CD14-positive monocyte (primary cell): Measurements from ENCODE around the gene LEF1. TPM values are rescaled to one million over a fixed set of nuclear protein-coding genes. Genes with fewer than 3 reads are reported as not detected.

Experiments
- DNase-seq, 3 donors: peaks; one replicate each; pipeline ENCODE4 v3.0.0-alpha.2; 2011 to 2022
- H2AFZ ChIP-seq: 2 replicates; pipeline ENCODE4 v1.6.0; 2012; ENCODE audit warnings: mild to moderate bottlenecking, low read depth, low read length, inconsistent platforms; ENCODE audit not compliant: insufficient read depth, poor library complexity, severe bottlenecking
- H3K27ac ChIP-seq, 2 donors: 1 replicate in 1 of 2; 2 replicates in 1 of 2; pipeline ENCODE4 v1.5.1; 2012 to 2013; ENCODE audit warnings: low read length in 2 of 2, control low read depth in 1 of 2, inconsistent platforms in 1 of 2, low read depth in 1 of 2, mild to moderate bottlenecking in 1 of 2
- H3K27me3 ChIP-seq, 2 donors: one replicate each; pipeline versions ENCODE4 v1.6.0 to v1.6.1; 2011 to 2013; ENCODE audit warnings: low read length in 2 of 2; ENCODE audit not compliant: control insufficient read depth in 2 of 2, insufficient read depth in 2 of 2
- H3K36me3 ChIP-seq, 2 donors: replicated peaks in 1 of 2; 1 replicate in 1 of 2; 2 replicates in 1 of 2; pipeline versions ENCODE4 v1.5.1 to v1.6.1; 2012 to 2013; ENCODE audit warnings: low read length in 2 of 2, control low read depth in 1 of 2, inconsistent platforms in 1 of 2, mild to moderate bottlenecking in 1 of 2; ENCODE audit not compliant: insufficient read depth in 2 of 2, control insufficient read depth in 1 of 2
- H3K4me1 ChIP-seq, 2 donors: 1 replicate in 1 of 2; 2 replicates in 1 of 2; pipeline versions ENCODE4 v1.5.1 to v1.6.1; 2012 to 2013; ENCODE audit warnings: low read length in 2 of 2, control low read depth in 1 of 2, inconsistent platforms in 1 of 2, mild to moderate bottlenecking in 1 of 2, moderate library complexity in 1 of 2; ENCODE audit not compliant: insufficient read depth in 2 of 2, control insufficient read depth in 1 of 2
- H3K4me2 ChIP-seq: replicated peaks from 2 replicates; pipeline ENCODE3; 2012; ENCODE audit warnings: low read length, moderate library complexity, mild to moderate bottlenecking; ENCODE audit not compliant: poor library complexity, severe bottlenecking; ENCODE audit errors: extremely low read depth
- H3K4me3 ChIP-seq, 3 experiments: fragments of 200-600 bp in 1 of 3; sonication (generic) in 1 of 3; replicated peaks in 1 of 3; 1 replicate in 2 of 3; 2 replicates in 1 of 3; pipeline ENCODE4 v1.5.1; 2011 to 2013; ENCODE audit warnings: low read length in 3 of 3, mild to moderate bottlenecking in 3 of 3, control low read depth in 2 of 3, low read depth in 2 of 3, inconsistent platforms in 1 of 3, moderate library complexity in 1 of 3
- H3K79me2 ChIP-seq: 2 replicates; pipeline ENCODE4 v1.6.0; 2012; ENCODE audit warnings: mild to moderate bottlenecking, control low read depth, inconsistent platforms, low read length, moderate library complexity; ENCODE audit not compliant: insufficient read depth
- H3K9ac ChIP-seq: 2 replicates; pipeline ENCODE4 v1.6.0; 2017; ENCODE audit warnings: low read length, mild to moderate bottlenecking; ENCODE audit not compliant: insufficient read depth, poor library complexity, severe bottlenecking
- H3K9me3 ChIP-seq, 2 donors: replicated peaks in 1 of 2; 1 replicate in 1 of 2; 2 replicates in 1 of 2; pipeline versions ENCODE4 v1.5.1 to v1.6.1; 2012 to 2013; ENCODE audit warnings: low read length in 2 of 2, control low read depth in 1 of 2; ENCODE audit not compliant: control insufficient read depth in 1 of 2, insufficient read depth in 1 of 2
- H4K20me1 ChIP-seq: 2 replicates; pipeline ENCODE4 v1.6.0; 2012; ENCODE audit warnings: mild to moderate bottlenecking, low read length, control low read depth, moderate library complexity; ENCODE audit not compliant: insufficient read depth
- H3K27ac Mint-ChIP-seq, 7 donors: one replicate each; pipeline ENCODE4 v1.8.0; 2020; ENCODE audit warnings: mild to moderate bottlenecking in 7 of 7, mixed read lengths in 7 of 7, moderate library complexity in 6 of 7, inconsistent platforms in 2 of 7
- H3K27me3 Mint-ChIP-seq, 3 donors: one replicate each; pipeline ENCODE4 v1.8.0; 2021 to 2022; ENCODE audit warnings: low read depth in 3 of 3, mild to moderate bottlenecking in 3 of 3, mixed read lengths in 3 of 3, moderate library complexity in 3 of 3, inconsistent platforms in 1 of 3
- H3K36me3 Mint-ChIP-seq, 2 donors: one replicate each; pipeline ENCODE4 v1.8.0; 2020; ENCODE audit warnings: mixed read lengths in 2 of 2, inconsistent platforms in 1 of 2, mild to moderate bottlenecking in 1 of 2
- H3K4me1 Mint-ChIP-seq: one replicate; pipeline ENCODE4 v1.8.0; 2020; ENCODE audit warnings: mild to moderate bottlenecking, mixed read lengths
- H3K4me3 Mint-ChIP-seq, 2 donors: one replicate each; pipeline ENCODE4 v1.8.0; 2020; ENCODE audit warnings: mild to moderate bottlenecking in 2 of 2, mixed read lengths in 2 of 2, moderate library complexity in 1 of 2
- H3K9me3 Mint-ChIP-seq, 7 donors: one replicate each; pipeline ENCODE4 v1.8.0; 2020 to 2022; ENCODE audit warnings: mixed read lengths in 7 of 7, mild to moderate bottlenecking in 6 of 7, moderate library complexity in 6 of 7, inconsistent platforms in 2 of 7
- WGBS: methylation state at CpG from one replicate; pipeline ENCODE4 v1.1.5; 2013; ENCODE audit warnings: missing lambda C conversion rate; ENCODE audit not compliant: insufficient coverage; 5-methylcytosine and 5-hydroxymethylcytosine counted together
- intact Hi-C, 2 donors: fragments of 100-400 bp; cut with micrococcal nuclease; formaldehyde crosslinking; loops; one replicate each; pipeline versions ENCODE4 v1.15.0 to v1.15.1; 2023
- polyA plus RNA-seq, 3 donors: library from polyadenylated mRNA; depleted of rRNA in 1 of 3; unstranded in 2 of 3; stranded (reverse) in 1 of 3; fragments of 300-500 nt in 2 of 3; fragments of >200 nt in 1 of 3; fragmentation: Illumina TruSeq in 2 of 3; gene quantifications; 1 replicate in 2 of 3; 2 replicates in 1 of 3; pipeline ENCODE4 v1.2.3, GENCODE V29; 2012 to 2021
- TF ChIP-seq, protein P1 (sequence below): fragments of 200-600 bp; IDR thresholded peaks from one replicate; pipeline ENCODE4 v1.8.0; 2022; ENCODE audit warnings: antibody characterized with exemption, mild to moderate bottlenecking

Gene LEF1
- polyA plus RNA-seq, 3 donors, result 0.29 to 1.3 (median 0.61) TPM

DNA sequence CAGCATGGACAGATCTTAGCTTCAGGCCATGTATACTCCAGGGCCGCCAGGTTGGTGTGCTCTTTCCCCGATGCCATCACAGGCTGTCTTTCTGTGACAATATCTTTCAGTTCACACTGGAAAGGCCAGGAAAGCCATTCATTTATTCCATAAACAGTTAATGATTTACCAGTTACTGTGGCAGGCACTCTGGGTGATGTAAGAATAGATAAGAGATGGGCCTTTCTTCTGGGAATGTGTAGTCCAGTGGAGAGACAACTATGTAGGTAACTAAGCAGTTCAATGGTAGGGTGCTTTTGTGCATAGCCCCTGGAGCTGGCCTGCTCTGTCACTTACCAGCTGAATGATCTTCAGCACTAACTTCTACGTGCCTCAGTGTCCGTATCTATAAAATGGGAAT is 46.3 kb upstream of the LEF1 start:
- Histone ChIP-seq H3K79me2 (no peaks in the 10 kb centered on the region), H3K27me3 (no peaks in the 10 kb centered on the region), H3K4me3 (no peak overlapping the region), H3K4me2 (no peak overlapping the region), H3K27ac (no peak overlapping the region), H3K36me3 (no peaks in the 10 kb centered on the region), H3K4me1 (no peaks in the 10 kb centered on the region), H2AFZ (no peak overlapping the region), H3K9me3 (no peaks in the 10 kb centered on the region), H4K20me1 (no peaks in the 10 kb centered on the region), H3K9ac (no peak overlapping the region)
- Mint-ChIP-seq H3K27ac (no peak overlapping the region), H3K4me3 (no peak overlapping the region), H3K27me3 (no peaks in the 10 kb centered on the region), H3K36me3 (no peaks in the 10 kb centered on the region), H3K4me1 (no peaks in the 10 kb centered on the region), H3K9me3 (peaks cover 0 to 6% (median 0%) of the 10 kb centered on the region in 7 donors)
- TF ChIP-seq, protein P1, sequence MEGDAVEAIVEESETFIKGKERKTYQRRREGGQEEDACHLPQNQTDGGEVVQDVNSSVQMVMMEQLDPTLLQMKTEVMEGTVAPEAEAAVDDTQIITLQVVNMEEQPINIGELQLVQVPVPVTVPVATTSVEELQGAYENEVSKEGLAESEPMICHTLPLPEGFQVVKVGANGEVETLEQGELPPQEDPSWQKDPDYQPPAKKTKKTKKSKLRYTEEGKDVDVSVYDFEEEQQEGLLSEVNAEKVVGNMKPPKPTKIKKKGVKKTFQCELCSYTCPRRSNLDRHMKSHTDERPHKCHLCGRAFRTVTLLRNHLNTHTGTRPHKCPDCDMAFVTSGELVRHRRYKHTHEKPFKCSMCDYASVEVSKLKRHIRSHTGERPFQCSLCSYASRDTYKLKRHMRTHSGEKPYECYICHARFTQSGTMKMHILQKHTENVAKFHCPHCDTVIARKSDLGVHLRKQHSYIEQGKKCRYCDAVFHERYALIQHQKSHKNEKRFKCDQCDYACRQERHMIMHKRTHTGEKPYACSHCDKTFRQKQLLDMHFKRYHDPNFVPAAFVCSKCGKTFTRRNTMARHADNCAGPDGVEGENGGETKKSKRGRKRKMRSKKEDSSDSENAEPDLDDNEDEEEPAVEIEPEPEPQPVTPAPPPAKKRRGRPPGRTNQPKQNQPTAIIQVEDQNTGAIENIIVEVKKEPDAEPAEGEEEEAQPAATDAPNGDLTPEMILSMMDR, result no peak
- DNase-seq, result no peak
- intact Hi-C loops, result no loop called here
- WGBS, result 100% methylated on average over 1 of the region's 4 CpGs

DNA sequence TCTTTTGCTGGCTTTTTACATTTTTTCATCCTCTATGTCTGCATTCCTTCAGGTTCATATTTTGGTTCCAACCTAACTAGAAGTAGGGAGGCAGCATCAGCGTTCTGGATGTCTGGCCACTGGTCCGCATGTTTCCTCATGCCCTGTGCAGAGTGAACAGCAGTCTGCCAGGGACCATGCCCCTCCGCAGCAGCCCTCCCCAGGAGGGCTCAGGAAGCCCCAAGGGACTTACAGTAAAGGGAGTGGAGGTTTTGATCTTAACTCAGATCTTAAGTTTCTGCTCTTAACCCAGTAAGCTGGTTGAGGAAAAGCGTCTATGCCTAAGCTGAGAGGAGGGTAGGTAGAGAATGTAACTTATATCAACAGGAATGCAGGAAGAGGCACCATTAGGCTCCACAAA is 45.0 kb upstream of the LEF1 start:
- 90% methylated on average over 3 of the region's 4 CpGs for WGBS
- H3K27me3 ChIP-seq, result no peaks in the 10 kb centered on the region
- no peak overlapping the region for H3K9ac ChIP-seq
- Mint-ChIP-seq H3K4me1 (no peaks in the 10 kb centered on the region), H3K4me3 (no peak overlapping the region), H3K36me3 (no peaks in the 10 kb centered on the region), H3K27ac (no peak overlapping the region), H3K9me3 (peaks cover 0 to 6% (median 0%) of the 10 kb centered on the region in 7 donors), H3K27me3 (peaks cover 0 to 1% (median 0%) of the 10 kb centered on the region in 3 donors)
- no peaks in the 10 kb centered on the region for H3K79me2 ChIP-seq
- H3K4me1 ChIP-seq, result no peaks in the 10 kb centered on the region
- H3K36me3 ChIP-seq, result no peaks in the 10 kb centered on the region
- intact Hi-C loops, result no loop called here
- H3K4me3 ChIP-seq, result no peak overlapping the region
- H3K9me3 ChIP-seq, result no peaks in the 10 kb centered on the region
- TF ChIP-seq, protein P1, result no peak
- no peak overlapping the region for H3K27ac ChIP-seq
- no peak for DNase-seq
- no peak overlapping the region for H3K4me2 ChIP-seq
- no peaks in the 10 kb centered on the region for H4K20me1 ChIP-seq
- H2AFZ ChIP-seq, result no peak overlapping the region
